Subcutaneous adipose tissue (tissue), 4 donors: ENCODE data around the gene SCRG1. TPM values are rescaled to one million over a fixed set of nuclear protein-coding genes. Genes with fewer than 3 reads are reported as not detected.

Experiments used
- CTCF ChIP-seq: fragments of 450-650 bp; IDR thresholded peaks from one replicate; pipeline ENCODE4 v1.5.1; 2016; ENCODE audit warnings: low read depth, mild to moderate bottlenecking, control low read depth, antibody characterized with exemption, moderate library complexity
- total RNA-seq, 4 donors: library from RNA; depleted of rRNA; stranded (reverse); fragments of >200 nt; gene quantifications; one replicate each; pipeline ENCODE4 v1.1.0, GENCODE V29; 2016

SCRG1 gene
- total RNA-seq, 4 donors from 2014 or later: under 0.01 TPM; not detected in 3

GRCh38 chr4:173420324-173420752, 21.4 kb upstream of the SCRG1 start:
- TF ChIP-seq CTCF: no peak

- no peak for TF ChIP-seq CTCF
Observed at GRCh38 chr4:173418639-173419038, 19.7 kb upstream of the SCRG1 start.

GRCh38 chr4:173417833-173418232, 18.9 kb upstream of the SCRG1 start:
- no peak for TF ChIP-seq CTCF

GRCh38 chr4:173415885-173416653, 17.2 kb upstream of the SCRG1 start:
- TF ChIP-seq CTCF: no peak

GRCh38 chr4:173415092-173415491, 16.2 kb upstream of the SCRG1 start:
- no peak for TF ChIP-seq CTCF

GRCh38 chr4:173414456-173414855, 15.5 kb upstream of the SCRG1 start:
- no peak for TF ChIP-seq CTCF

GRCh38 chr4:173413036-173413435, 14.1 kb upstream of the SCRG1 start:
- TF ChIP-seq CTCF: no peak
